ENCODE measurements around the gene FARS2.

FARS2 gene

GRCh38 chr6:5475779-5476178 lies 214.5 kb downstream of the FARS2 start:
- DNase-seq = no peak

GRCh38 chr6:5478380-5478779 lies 217.1 kb downstream of the FARS2 start:
- peak; percentile 13 for DNase-seq

- DNase-seq = peak; percentile 98
Measured at GRCh38 chr6:5481033-5481432, 219.7 kb downstream of the FARS2 start.

- no peak for DNase-seq
Measured at GRCh38 chr6:5481750-5482149, 220.4 kb downstream of the FARS2 start.

GRCh38 chr6:5482619-5483018 lies 221.3 kb downstream of the FARS2 start:
- DNase-seq = no peak

- peak; percentile 39 for DNase-seq
Measured at GRCh38 chr6:5484692-5485091, 223.4 kb downstream of the FARS2 start.

GRCh38 chr6:5486214-5486613 lies 224.9 kb downstream of the FARS2 start:
- no peak for DNase-seq

GRCh38 chr6:5490501-5491069 lies 229.3 kb downstream of the FARS2 start:
- peak; percentile 98 for DNase-seq

GRCh38 chr6:5492356-5492755 lies 231.0 kb downstream of the FARS2 start:
- no peak for DNase-seq

- no peak for DNase-seq
Measured at GRCh38 chr6:5493806-5494205, 232.5 kb downstream of the FARS2 start.

GRCh38 chr6:5497896-5498578 lies 236.7 kb downstream of the FARS2 start:
- DNase-seq = peak; percentile 98

- no peak for DNase-seq
Measured at GRCh38 chr6:5498579-5498899, 237.2 kb downstream of the FARS2 start.

GRCh38 chr6:5499644-5500306 lies 238.5 kb downstream of the FARS2 start:
- no peak for DNase-seq

GRCh38 chr6:5501837-5502236 lies 240.5 kb downstream of the FARS2 start:
- peak; percentile 70 for DNase-seq

- DNase-seq = no peak
Measured at GRCh38 chr6:5504078-5504477, 242.8 kb downstream of the FARS2 start.

GRCh38 chr6:5506149-5506548 lies 244.8 kb downstream of the FARS2 start:
- DNase-seq = no peak

GRCh38 chr6:5506597-5506996 lies 245.3 kb downstream of the FARS2 start:
- no peak for DNase-seq

GRCh38 chr6:5507131-5507681 lies 245.9 kb downstream of the FARS2 start:
- no peak for DNase-seq

- no peak for DNase-seq
Measured at GRCh38 chr6:5509106-5509505, 247.8 kb downstream of the FARS2 start.

GRCh38 chr6:5510331-5511133 lies 249.2 kb downstream of the FARS2 start:
- no peak for DNase-seq

GRCh38 chr6:5511954-5512353 lies 250.6 kb downstream of the FARS2 start:
- DNase-seq = no peak

GRCh38 chr6:5512422-5512821 lies 251.1 kb downstream of the FARS2 start:
- no peak for DNase-seq

- DNase-seq = peak; percentile 13
Measured at GRCh38 chr6:5513408-5513807, 252.1 kb downstream of the FARS2 start.
